Retinal pigment epithelial cell (primary cell): ENCODE data around the gene RTL1.

ENCODE experiments used
- DNase-seq: peaks from one replicate; pipeline ENCODE4 v3.0.0-alpha.2; 2010; ENCODE audit warnings: low read depth
- H3K4me3 ChIP-seq: 2 replicates; pipeline ENCODE4 v1.5.1; 2011; ENCODE audit warnings: mild to moderate bottlenecking, low read length, control low read depth, moderate library complexity
- CTCF ChIP-seq: conservative IDR thresholded peaks from 2 replicates; pipeline ENCODE4 v1.5.1; 2011; ENCODE audit warnings: low read depth, low read length, control low read depth, inconsistent platforms

The RTL1 gene

GRCh38 chr14:100881211-100882025 lies 22.1 kb downstream of the RTL1 start:
- no peak for TF ChIP-seq CTCF
- no peak overlapping the region for H3K4me3 ChIP-seq
- no peak for DNase-seq

GRCh38 chr14:100880271-100881101 lies 23.0 kb downstream of the RTL1 start:
- DNase-seq: no peak
- no peak for TF ChIP-seq CTCF
- H3K4me3 ChIP-seq: no peak overlapping the region

GRCh38 chr14:100879782-100880181 lies 23.7 kb downstream of the RTL1 start:
- no peak for TF ChIP-seq CTCF
- H3K4me3 ChIP-seq: no peak overlapping the region
- no peak for DNase-seq

GRCh38 chr14:100879194-100879593 lies 24.3 kb downstream of the RTL1 start:
- DNase-seq: no peak
- H3K4me3 ChIP-seq: no peak overlapping the region
- TF ChIP-seq CTCF: no peak

- no peak for TF ChIP-seq CTCF
- no peak overlapping the region for H3K4me3 ChIP-seq
- DNase-seq: no peak
Measured at GRCh38 chr14:100878271-100879146, 25.0 kb downstream of the RTL1 start.

GRCh38 chr14:100875861-100876590 lies 27.5 kb downstream of the RTL1 start:
- no peak for TF ChIP-seq CTCF
- no peak overlapping the region for H3K4me3 ChIP-seq
- no peak for DNase-seq
